PC-9 (cell line): ENCODE measurements around the gene RGS19. TPM values are rescaled to one million over a fixed set of nuclear protein-coding genes. Genes with fewer than 3 reads are reported as not detected.
A peak's percentile ranks its signal among the peaks of the same experiment; 100 is the strongest.
"Not testable (repeated sequence)": the region's sequence is repeated elsewhere in the genome, so short reads cannot be mapped to it uniquely, and the experiment has no call there.

ENCODE experiments used
- BruUV-seq: library from RNA; stranded (reverse); fragments of 400-500 nt; replicated peaks from 2 replicates; lab custom pipeline; 2021; lab: Mats Ljungman, UMichigan
- CTCF ChIA-PET: fragments of 300-600 bp; sonication (Branson Sonifier 250); formaldehyde crosslinking; loops from one replicate; lab custom pipeline; 2022; ENCODE audit warnings: antibody characterized with exemption; lab: Charles Lee
- POLR2A ChIA-PET: fragments of 300-600 bp; sonication (Branson Sonifier 250); formaldehyde crosslinking; loops from one replicate; lab custom pipeline; 2022; ENCODE audit warnings: antibody characterized with exemption; ENCODE audit not compliant: unreplicated experiment; lab: Charles Lee
- DNase-seq, 2 experiments: peaks; one replicate each; pipeline versions ENCODE4 v3.0.0 to v3.0.0-alpha.2; 2015 to 2022; ENCODE audit warnings: mixed read lengths in 1 of 2
- H2AFZ ChIP-seq: fragments of 200-600 bp; sonication (generic); 2 replicates; pipeline ENCODE4 v1.8.1; 2017; ENCODE audit warnings: antibody characterized with exemption
- H3F3A ChIP-seq: fragments of 200-600 bp; sonication (generic); 2 replicates; pipeline ENCODE4 v1.8.1; 2017; ENCODE audit warnings: antibody characterized with exemption, mild to moderate bottlenecking, low read depth; ENCODE audit not compliant: insufficient read depth
- H3K27ac ChIP-seq: fragments of 200-600 bp; sonication (generic); 2 replicates; pipeline ENCODE4 v1.6.1; 2016; ENCODE audit warnings: mixed run types
- H3K27me3 ChIP-seq: fragments of 200-600 bp; sonication (generic); 2 replicates; pipeline ENCODE4 v1.6.1; 2016; ENCODE audit warnings: low read depth, mixed run types; ENCODE audit not compliant: insufficient read depth
- H3K36me3 ChIP-seq: fragments of 200-600 bp; sonication (generic); 2 replicates; pipeline ENCODE4 v1.6.1; 2016; ENCODE audit warnings: low read depth, mixed run types
- H3K4me1 ChIP-seq: fragments of 200-600 bp; sonication (generic); replicated peaks from 2 replicates; pipeline ENCODE4 v1.6.1; 2016; ENCODE audit warnings: mixed run types; ENCODE audit not compliant: insufficient read depth
- H3K4me2 ChIP-seq: fragments of 200-600 bp; sonication (generic); 2 replicates; pipeline ENCODE4 v1.6.1; 2017; ENCODE audit warnings: mixed run types
- H3K4me3 ChIP-seq: fragments of 200-600 bp; sonication (generic); 2 replicates; pipeline ENCODE4 v1.6.1; 2016; ENCODE audit warnings: mixed run types
- H3K79me2 ChIP-seq: fragments of 200-600 bp; sonication (generic); 2 replicates; pipeline ENCODE4 v1.6.1; 2017; ENCODE audit warnings: low read depth, mixed run types
- H3K9me2 ChIP-seq: fragments of 200-600 bp; sonication (generic); 2 replicates; pipeline ENCODE4 v1.8.1; 2017; ENCODE audit warnings: mild to moderate bottlenecking; ENCODE audit not compliant: insufficient read depth
- H3K9me3 ChIP-seq: fragments of 200-600 bp; sonication (generic); 2 replicates; pipeline ENCODE4 v1.8.1; 2016; ENCODE audit warnings: low read depth; ENCODE audit not compliant: insufficient read depth
- H4K20me1 ChIP-seq: fragments of 200-600 bp; sonication (generic); 2 replicates; pipeline ENCODE4 v1.8.1; 2017; ENCODE audit not compliant: insufficient read depth
- EZH2 ChIP-seq: fragments of 200-600 bp; sonication (generic); IDR thresholded peaks from 2 replicates; pipeline ENCODE4 v1.8.0; 2017; ENCODE audit warnings: antibody characterized with exemption, low read depth
- intact Hi-C: fragments of 100-400 bp; cut with micrococcal nuclease; formaldehyde crosslinking; loops from one replicate; pipeline ENCODE4 v1.10.0; 2022; ENCODE audit not compliant: unreplicated experiment
- total RNA-seq: library from RNA; stranded (reverse); gene quantifications from 2 replicates; pipeline ENCODE4 v1.2.3, GENCODE V29; 2021
- TF ChIP-seq, protein P1 (sequence below): fragments of 200-600 bp; sonication (generic); conservative IDR thresholded peaks from 2 replicates; pipeline ENCODE4 v1.6.1; 2017; ENCODE audit warnings: mixed run types, antibody characterized with exemption, mild to moderate bottlenecking, moderate library complexity

RGS19 gene
- total RNA-seq, 1 experiment from 2014 or later, result 33.3 TPM

- Histone ChIP-seq H3K79me2 (no peaks in the 10 kb centered on the region), H3K4me2 (no peak overlapping the region), H3K36me3 (no peaks in the 10 kb centered on the region), H3K4me3 (no peak overlapping the region), H3F3A (peaks cover 6% of the 10 kb centered on the region; the same call in 1 of the 2 replicates), H3K4me1 (no peaks in the 10 kb centered on the region), H2AFZ (no peak overlapping the region), H3K9me2 (no peaks in the 10 kb centered on the region), H4K20me1 (no peaks in the 10 kb centered on the region), H3K9me3 (no peaks in the 10 kb centered on the region), H3K27me3 (peaks cover 50% of the 10 kb centered on the region), H3K27ac (no peak overlapping the region)
- ChIA-PET POLR2A (no interaction called here), CTCF (no interaction called here)
- DNase-seq, result peak in 1 of 2 experiments; percentile 29
- intact Hi-C loops, result loop anchor here (2.0 to 5.0 kb wide), 4 partner anchors 39 to 583 kb away; partner anchors contain the start of genes LKAAEAR1, OPRL1 and UCKL1
- no TSS peak for BruUV-seq
- TF ChIP-seq, protein P1, sequence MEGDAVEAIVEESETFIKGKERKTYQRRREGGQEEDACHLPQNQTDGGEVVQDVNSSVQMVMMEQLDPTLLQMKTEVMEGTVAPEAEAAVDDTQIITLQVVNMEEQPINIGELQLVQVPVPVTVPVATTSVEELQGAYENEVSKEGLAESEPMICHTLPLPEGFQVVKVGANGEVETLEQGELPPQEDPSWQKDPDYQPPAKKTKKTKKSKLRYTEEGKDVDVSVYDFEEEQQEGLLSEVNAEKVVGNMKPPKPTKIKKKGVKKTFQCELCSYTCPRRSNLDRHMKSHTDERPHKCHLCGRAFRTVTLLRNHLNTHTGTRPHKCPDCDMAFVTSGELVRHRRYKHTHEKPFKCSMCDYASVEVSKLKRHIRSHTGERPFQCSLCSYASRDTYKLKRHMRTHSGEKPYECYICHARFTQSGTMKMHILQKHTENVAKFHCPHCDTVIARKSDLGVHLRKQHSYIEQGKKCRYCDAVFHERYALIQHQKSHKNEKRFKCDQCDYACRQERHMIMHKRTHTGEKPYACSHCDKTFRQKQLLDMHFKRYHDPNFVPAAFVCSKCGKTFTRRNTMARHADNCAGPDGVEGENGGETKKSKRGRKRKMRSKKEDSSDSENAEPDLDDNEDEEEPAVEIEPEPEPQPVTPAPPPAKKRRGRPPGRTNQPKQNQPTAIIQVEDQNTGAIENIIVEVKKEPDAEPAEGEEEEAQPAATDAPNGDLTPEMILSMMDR, result no peak
- no peak for TF ChIP-seq EZH2
These were observed 42.3 kb upstream of the RGS19 start for GRCh38 chr20:64121586-64121985.

DNA sequence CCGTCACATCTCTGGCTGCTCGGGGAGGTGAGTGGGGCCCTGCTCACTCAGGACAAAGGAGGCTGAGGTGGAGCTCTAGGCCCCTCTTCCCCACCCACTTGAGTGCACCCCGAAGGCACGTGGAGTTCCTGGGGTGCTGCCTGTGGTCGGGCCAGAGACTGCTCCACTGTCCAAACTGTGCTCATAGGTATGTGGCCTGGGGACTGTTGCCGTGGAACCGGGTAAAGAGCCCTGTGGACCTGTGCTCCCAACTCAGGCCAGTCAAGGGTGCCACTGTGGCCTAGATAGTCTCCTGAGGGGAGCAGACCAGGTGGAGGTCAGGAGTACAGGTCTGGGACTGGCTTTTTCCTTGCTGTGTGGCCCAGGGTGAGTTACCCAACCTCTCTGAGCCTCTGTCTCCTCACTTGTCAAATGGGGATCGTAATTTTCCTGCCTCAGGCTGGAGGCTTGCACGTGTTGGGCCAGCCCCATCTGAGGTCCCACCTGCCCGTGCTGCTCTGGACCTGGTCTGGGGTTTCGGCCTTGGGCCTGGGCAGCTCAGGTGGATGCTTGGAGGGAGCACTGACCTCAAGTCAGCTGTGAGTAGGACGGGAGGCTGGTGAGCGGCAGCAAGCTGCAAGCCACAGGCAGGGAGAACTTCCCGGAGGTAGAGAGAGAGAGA lies 40.5 kb upstream of the RGS19 start:
- Histone ChIP-seq H3K27me3 (peaks cover 55% of the 10 kb centered on the region), H3K36me3 (no peaks in the 10 kb centered on the region), H4K20me1 (no peaks in the 10 kb centered on the region), H3K9me3 (no peaks in the 10 kb centered on the region), H3K9me2 (no peaks in the 10 kb centered on the region), H3K27ac (no peak overlapping the region), H2AFZ (no peak overlapping the region), H3K4me3 (no peak overlapping the region), H3K79me2 (no peaks in the 10 kb centered on the region), H3K4me2 (no peak overlapping the region), H3F3A (peaks cover 6% of the 10 kb centered on the region; the same call in 1 of the 2 replicates), H3K4me1 (no peaks in the 10 kb centered on the region)
- POLR2A ChIA-PET, result no interaction called here
- intact Hi-C loops, result loop anchor here (1.0 to 5.0 kb wide), 5 partner anchors 38 to 581 kb away; partner anchors contain the start of genes LKAAEAR1, OPRL1 and UCKL1
- CTCF ChIA-PET, result interaction anchor here (0.5 to 1.8 kb wide), 3 partner anchors 80 to 1147 kb away, joined by 3 to 7 read pairs (median 3); no protein-coding TSS in a partner anchor
- no TSS peak for BruUV-seq
- peak in 1 of 2 experiments; percentile 28 for DNase-seq
- TF ChIP-seq, protein P1, result no peak
- no peak for TF ChIP-seq EZH2

DNA sequence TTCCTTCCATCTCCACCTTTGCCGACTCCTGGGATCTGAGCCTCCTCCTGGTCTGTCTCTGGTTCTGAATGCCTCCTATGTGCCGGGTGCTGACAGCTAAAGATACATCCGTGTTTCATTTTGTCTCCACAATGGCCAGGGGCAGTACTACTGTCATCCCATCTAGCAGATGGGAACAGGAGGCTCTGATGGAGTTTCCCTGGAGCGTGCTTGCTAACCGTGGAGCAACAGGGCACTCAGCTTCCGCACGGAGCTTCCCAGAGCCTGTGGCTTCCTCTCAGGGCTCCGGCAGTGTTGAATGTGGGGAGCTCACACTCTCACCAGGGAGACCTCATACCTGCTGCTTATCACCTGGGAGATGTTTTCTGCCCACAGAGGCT lies 40.0 kb upstream of the RGS19 start:
- Histone ChIP-seq H3K9me2 (no peaks in the 10 kb centered on the region), H3K27me3 (peaks cover 55% of the 10 kb centered on the region), H4K20me1 (no peaks in the 10 kb centered on the region), H2AFZ (no peak overlapping the region), H3K4me2 (no peak overlapping the region), H3F3A (peaks cover 6% of the 10 kb centered on the region; the same call in 1 of the 2 replicates), H3K4me1 (no peaks in the 10 kb centered on the region), H3K4me3 (no peak overlapping the region), H3K27ac (no peak overlapping the region), H3K9me3 (no peaks in the 10 kb centered on the region), H3K36me3 (no peaks in the 10 kb centered on the region), H3K79me2 (no peaks in the 10 kb centered on the region)
- intact Hi-C loops, result no loop called here
- no peak for TF ChIP-seq EZH2
- TF ChIP-seq, protein P1, result no peak
- BruUV-seq, result no TSS peak
- ChIA-PET POLR2A (interaction anchor here (0.7 kb wide), 1 partner anchor 56 kb away, joined by 14 read pairs; the partner anchor contains the start of gene TCEA2), CTCF (interaction anchor here (1.8 kb wide), 1 partner anchor 80 kb away, joined by 7 read pairs; no protein-coding TSS in a partner anchor)
- DNase-seq, result peak in 1 of 2 experiments; percentile 32

DNA sequence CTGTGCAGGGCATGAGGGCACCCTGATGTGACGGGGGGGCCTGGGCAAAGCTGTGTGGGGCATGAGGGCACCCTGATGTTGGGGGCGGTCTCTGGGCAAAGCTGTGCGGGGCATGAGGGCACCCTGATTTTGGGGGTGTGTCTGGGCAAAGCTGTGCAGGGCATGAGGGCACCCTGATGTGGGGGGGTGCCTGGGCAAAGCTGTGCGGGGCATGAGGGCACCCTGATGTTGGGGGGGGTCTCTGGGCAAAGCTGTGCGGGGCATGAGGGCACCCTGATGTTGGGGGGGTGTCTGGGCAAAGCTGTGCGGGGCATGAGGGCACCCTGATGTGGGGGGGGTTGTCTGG lies 38.1 kb upstream of the RGS19 start:
- DNase-seq, H3K4me3 ChIP-seq, H3K9me2 ChIP-seq, H3K4me2 ChIP-seq, H3K79me2 ChIP-seq, H3K9me3 ChIP-seq, H3K4me1 ChIP-seq, POLR2A ChIA-PET, H3K27ac ChIP-seq, H2AFZ ChIP-seq, H3F3A ChIP-seq, H3K36me3 ChIP-seq, BruUV-seq, H4K20me1 ChIP-seq, intact Hi-C loops: not testable (repeated sequence)
- peaks cover 55% of the 10 kb centered on the region for H3K27me3 ChIP-seq
- CTCF ChIA-PET, result interaction anchor here (0.6 kb wide), 1 partner anchor 15 kb away, joined by 9 read pairs; no protein-coding TSS in a partner anchor
